Skin of body (tissue), 2 donors: ENCODE data around the gene ARG2. TPM values are rescaled to one million over a fixed set of nuclear protein-coding genes. Genes with fewer than 3 reads are reported as not detected.
"Not testable (repeated sequence)": the region's sequence is repeated elsewhere in the genome, so short reads cannot be mapped to it uniquely, and the experiment has no call there.

Experiments used
- DNase-seq: peaks from one replicate; lab custom pipeline; 2025; lab: John Stamatoyannopoulos, UW
- total RNA-seq: library from RNA; depleted of rRNA; stranded (reverse); fragments of >200 nt; gene quantifications from one replicate; pipeline ENCODE4 v1.2.3, GENCODE V29; 2014

The ARG2 gene
- total RNA-seq, 1 donor from 2014 or later = 2.9 TPM

DNA sequence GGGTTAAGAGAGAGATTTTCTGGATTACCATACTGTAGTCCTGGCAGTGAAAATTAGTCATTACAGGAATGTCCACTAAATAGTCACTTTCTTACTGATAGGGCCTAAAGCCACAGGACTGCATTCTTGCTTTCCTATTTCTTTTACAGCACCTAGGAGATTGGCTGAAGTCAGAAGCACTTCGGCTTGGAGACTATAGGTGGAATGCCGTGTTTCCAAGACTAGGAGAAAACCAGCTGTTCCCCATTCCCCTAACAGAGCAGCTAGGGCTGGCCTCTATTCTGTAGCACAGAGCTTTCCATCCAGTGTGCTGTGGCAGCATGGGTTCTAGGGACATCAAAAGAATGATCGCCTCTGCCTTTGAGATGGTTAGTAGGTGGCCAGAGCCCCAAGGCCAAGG, 34.7 kb upstream of the ARG2 start:
- DNase-seq = no peak

DNA sequence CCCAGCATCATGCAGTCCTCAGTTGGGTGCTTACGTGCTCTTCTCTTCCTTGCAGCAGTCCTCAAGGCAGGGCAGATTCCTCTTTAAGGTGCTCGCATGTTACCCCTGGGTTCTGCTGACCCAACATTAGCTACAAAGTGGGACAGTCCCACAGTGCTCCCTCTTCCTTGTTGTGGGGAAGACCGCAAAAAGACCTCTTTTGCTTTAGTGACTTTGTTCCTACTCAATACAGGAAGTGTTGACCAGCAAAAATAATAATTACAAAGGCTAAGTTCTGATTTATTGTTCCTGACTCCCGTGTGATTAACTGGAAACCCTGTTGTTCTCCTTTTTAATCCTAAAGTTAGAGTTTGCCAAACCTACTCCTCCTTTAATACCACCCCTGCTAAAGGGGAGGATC, 33.4 kb upstream of the ARG2 start:
- DNase-seq = no peak

DNA sequence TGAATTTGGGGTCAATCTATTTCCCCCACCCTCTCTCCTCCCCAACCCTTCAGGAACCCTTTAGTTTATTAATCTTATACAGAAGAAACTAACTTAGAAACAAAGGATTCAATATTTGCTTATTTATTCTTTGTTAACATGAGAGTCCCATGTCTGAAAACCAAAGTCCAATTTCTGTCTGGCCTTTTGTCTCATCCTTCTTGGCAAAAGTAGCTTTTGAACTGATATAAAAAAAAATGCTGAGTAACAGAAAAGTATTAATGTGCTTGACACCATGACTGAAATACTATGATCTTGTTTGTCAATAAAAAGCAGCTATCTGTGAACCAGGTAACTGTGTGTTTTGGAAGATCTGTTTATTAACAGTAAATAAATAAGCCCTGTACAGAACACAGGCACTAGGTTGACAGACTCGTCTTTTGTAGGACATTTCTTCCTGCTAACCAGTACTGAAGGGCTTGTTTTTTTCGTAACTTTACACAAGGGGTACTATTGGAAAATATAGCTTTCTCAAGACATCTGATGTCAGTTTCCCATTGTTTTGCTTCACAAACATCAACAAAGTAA, 30.4 kb upstream of the ARG2 start:
- DNase-seq = no peak

DNA sequence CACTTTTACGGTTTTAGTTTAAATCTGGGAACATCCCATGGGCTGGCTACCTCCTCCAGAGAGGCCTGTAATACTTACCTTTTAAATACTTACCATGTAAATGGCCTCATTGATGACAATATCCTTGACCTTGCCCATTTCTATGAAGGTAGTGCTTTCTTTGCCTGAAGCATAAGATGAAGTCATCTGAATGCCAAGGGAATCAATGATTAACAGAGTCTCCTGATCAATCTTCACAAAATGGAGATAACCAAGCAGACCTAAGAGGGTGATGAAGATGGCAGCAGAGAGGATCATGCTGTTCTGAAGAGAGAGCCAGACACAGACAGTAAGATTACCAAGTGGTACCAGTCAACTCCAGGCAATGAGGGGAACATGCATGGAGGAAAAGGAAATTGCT, 26.1 kb upstream of the ARG2 start:
- DNase-seq = not testable (repeated sequence)

DNA sequence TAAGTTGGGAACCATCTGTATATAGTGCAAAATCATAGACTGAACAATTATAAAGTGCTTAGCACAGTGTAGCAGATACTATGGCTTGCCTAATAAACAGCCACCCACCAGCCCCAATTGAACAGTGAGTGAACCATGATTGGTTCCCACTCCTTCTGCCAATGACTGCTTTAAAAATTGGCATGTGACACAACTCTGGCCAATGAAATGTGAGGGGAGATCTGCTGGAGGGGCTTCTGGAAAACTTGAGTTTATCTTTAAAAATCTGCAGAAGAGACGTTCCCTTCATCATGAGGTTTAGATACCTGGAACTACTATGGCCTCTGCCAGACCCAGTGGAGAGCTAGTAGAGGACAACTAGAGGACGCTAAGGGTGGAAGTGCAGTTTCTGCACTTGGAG, 24.3 kb upstream of the ARG2 start:
- no peak for DNase-seq

DNA sequence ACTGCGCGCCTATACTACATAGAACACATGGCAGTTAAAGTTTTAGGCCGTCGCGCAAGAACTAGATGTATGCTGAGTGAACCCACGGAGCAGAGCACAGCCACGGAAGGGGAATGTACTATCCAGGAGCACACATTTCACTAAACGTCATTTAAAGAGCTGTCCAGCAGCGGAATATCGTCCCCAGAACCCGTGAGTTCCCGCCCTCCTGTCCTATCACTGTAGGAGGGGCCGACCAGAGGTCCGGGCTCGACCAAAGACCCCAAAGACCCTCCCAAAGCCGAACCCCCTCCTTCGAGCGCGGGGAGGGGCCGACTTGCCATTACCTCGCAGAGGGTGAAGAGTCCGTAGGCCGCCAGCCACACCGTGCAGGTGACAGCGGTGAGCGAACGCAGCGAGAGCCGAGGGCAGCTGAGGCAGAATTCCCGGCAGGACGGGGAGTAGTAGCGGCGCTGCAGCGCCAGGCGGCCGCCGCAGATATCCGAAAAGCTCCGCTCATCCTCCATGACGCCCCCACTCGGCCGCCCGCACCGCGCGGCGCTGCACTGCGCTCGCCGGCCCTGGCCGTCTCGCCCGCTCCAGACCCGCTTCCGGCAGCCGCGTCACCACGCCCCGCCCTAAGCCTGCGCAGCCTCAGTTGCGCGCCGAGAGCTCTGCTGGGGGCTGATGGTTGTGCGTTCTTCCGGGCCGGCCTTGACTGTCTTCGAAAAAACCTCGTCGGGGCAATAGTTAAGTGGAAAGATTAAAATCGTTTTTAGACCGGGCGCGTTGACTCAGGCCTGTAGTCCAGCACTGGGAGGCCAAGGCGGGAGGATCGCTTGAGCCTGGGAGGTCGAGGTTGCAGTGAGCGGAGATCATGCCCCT, 19.8 kb upstream of the ARG2 start, which contains the start of gene PIGH:
PIGH (minus strand) TSS at position 571 of the 864 bp plus-strand sequence; CDS start at position 506, 65 bp downstream.
- peak; percentile 79 for DNase-seq

DNA sequence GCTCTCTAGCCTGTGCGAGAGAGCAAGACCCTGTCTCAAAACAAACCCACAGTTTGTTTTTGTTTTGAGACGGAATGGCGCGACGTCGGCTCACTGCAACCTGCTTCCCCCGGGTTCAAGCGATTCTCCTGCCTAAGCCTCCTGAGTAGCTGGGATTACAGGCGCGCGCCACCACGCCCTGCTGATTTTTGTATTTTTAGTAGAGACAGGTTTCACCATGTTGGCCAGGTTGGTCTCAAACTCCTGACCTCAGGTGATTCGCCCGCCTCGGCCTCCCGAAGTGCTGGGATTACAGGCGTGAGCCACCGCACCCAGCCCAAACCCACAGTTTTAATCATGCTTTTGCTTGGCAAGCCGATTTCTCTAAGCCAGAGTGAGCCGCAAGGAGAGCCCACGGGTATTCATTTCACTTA, 19.2 kb upstream of the ARG2 start:
- DNase-seq = not testable (repeated sequence)

DNA sequence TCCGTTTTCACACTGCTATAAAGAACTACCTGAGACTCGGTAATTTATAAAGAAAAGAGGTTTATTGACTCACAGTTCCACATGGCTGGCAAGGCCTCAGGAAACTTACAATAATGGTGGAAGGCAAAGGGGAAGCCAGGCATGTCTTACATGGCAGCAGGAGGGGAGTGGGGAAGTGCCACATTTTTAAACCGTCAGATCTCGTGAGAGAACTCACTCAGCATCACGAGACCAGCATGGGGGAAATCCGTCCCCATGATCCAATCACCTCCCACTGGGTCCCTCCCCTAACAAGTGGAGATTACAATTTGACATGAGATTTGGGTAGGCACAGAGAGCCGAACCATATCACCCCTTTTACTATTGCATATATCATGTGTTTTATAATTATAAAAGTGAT, 17.6 kb upstream of the ARG2 start:
- no peak for DNase-seq

DNA sequence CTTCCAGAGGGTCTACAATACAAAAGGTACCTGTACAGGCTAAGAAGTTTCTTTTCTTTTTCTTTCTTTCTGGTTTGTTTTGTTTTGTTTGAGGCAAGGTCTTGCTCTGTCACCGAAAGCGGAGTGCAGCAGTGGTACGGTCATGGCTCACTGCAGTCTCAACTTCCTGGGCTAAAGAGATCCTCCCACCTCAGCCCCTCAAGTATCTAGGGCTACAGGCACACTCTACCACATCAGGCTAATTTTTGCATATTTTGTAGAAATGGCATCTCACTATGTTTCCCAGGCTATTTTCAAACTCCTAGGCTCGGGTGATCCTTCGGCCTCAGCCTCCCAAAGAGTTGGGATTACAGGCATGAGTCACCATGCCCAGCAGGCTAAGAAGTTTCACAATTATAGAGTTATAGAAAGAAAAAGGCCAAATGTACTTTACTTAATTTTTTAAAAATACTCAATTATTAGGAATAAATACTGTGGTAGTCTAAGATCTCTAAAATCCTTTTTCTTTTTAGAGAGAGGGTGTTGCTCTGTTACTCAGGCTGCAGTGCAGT, 16.6 kb upstream of the ARG2 start:
- no peak for DNase-seq

DNA sequence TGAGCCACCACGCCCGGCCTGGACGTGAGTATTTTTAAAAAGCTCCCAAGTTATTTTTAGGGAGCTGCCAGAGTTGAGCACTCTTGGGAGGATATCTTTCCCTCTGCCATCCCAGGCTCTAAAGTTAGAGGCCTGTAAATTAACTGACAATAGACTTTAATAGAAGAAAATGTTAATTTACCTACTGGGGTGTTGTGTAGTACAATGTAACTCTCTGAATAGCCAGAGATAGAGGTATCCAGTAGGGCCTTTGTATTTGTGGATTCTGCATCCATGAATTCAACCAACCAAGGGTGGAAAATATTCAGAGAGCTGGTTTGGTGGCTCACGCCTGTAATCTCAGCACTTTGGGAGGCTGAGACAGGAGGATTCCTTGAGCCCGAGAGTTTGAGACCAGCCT, 12.1 kb upstream of the ARG2 start:
- DNase-seq = no peak

DNA sequence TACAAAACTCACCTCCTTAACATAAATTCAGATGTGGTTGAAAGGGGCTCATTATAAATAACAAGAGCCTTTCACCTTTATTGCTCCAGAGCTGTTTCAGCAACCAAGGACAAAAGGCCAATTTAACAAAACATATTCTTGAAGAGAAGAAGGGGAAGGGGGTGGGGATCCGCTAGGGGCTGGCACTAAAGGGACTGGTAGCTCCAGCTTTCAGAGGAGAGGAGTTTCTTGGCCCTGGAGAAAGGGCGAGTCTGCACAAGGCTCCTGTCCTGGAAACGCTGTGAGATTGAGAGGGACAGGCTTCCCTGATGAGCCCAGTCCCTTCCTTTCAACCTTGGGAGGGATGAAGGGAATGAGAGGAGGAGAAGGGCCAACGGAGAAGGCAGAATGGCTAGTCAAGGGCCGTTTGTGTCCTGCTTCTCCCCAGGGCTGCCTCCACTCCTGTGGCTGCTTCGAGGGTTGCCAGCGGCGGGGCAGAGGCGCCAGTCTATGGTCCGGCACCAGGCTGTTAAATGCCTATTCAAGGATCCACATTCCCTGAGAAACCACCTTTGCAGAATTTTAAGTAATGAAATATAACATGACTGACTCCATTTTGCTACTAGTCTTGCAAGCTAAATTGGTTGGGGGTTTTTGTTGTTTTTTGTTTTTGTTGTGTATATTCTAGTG, 9.9 kb upstream of the ARG2 start:
- DNase-seq = no peak

DNA sequence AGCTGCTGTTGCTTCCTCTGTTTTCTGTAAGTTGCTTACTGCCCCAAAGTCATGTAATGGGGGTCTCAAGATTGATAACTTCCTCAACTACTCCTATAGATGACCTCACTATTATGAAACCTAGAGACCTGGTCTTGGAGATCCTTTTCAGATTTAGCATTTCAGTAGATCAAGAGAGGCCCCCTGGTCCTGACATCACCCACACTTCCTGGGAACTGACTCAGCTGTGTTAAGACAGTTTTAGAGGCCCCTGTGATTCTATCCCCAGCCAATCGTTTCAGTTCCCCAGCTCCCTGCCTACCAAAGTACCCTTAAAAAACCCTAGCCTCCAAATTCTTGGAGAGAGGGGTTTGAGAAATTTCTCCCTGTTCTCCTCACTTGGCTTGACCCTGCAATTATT, 9.2 kb upstream of the ARG2 start:
- DNase-seq = no peak

DNA sequence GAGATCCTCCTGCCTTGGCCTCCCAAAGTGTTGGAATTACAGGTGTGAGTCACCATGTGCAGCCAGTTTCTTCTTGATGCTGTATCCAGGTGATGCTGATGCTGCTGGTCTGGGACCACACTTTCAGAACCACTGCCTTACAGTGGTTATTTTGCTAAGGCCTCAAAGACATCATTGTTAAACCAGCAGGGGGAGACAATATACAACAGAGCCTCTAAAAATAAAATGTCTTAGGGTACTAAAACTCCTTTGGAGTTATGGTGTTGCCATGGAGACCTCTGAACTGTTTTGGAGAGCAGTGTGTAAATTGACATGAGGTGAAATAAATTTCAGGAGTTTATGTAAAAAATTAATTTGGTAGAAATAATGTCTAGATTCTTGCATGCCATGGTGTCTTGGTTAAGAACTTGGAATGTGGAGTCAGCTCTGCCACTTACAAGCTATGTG, 1.1 kb upstream of the ARG2 start:
- DNase-seq = peak; percentile 83

DNA sequence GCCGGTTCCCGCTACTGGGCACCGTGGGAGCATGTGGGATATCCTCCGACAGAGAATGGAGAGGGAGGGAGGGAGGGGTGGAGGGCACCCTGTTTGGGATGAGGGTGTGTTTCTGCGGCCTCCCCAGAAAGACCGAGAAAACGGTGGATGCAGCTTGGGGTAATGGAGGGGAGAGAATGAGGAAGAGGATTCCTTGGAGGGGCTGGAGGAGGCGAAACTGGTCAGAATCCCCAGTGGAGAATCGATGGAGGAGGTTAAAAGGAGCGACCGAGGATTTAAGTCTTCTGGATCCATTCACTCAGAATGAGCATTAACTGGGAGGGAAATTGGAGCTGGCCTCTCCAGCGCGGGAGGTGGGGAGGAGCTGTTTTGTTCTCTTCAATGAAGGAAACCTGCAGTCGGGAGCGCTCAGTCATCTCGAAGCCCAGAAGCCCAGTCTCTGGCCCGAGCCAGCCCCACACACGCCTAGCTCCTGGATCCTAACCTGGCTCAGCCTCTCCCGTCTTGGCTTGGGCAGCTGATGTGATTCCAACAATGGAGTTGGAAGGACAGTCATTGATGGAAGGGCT, 581 bp downstream of the ARG2 start:
- no peak for DNase-seq

DNA sequence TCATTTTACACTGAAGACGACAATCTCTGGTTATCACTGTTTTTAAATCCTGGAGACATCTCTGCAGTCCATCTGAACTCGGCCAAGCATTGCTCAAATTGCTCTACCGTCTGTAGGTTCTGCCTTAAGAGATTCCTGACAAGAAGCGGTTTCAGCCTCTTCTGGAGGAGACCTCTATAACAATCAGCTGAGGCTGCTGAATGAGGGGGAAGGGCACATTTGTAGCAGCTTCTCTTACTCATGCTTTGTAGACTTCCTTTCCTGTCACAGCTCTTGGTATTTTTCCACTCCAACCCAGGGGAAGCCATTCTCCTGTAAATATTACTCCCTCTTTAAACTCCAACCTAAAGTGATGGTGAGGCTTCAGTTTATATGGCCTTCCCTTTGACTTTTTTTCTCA, 3.0 kb downstream of the ARG2 start:
- peak; percentile 12 for DNase-seq

DNA sequence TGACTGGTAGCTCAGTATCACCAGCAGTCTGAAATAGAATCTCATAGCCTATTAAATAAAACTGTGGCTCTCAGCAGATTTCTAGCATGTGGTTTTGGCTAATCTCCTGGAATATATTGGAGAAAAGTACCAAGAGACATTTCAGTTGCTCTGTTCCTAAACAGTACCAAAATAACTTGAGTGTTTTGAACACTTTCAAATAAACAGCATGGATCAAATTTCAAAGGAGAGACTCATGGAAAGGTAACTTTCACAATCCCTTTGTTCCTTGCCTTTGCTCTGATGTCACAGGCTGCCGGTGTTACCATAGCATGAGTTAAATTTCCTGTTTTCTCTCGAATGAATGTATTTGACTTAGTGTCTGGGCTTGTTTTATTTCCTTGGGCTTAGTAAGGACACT, 3.4 kb downstream of the ARG2 start:
- DNase-seq = peak; percentile 12

DNA sequence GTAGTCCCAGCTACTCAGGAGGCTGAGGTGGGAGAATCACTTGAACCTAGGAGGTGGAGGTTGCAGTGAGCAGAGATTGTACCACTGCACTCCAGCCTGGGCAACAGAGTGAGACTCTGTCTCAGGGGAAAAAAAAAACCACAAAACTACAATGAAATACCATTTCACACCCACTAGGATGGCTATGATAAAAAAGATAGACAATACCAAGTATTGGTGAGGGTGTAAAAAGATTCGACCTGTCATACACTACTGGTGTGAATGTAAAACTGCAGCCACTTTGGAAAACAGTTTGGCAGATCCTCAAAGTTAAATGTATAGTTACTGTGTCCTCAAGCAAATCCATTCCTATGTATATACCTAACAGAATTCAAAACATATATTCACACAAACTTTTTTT, 6.4 kb downstream of the ARG2 start:
- DNase-seq = not testable (repeated sequence)

DNA sequence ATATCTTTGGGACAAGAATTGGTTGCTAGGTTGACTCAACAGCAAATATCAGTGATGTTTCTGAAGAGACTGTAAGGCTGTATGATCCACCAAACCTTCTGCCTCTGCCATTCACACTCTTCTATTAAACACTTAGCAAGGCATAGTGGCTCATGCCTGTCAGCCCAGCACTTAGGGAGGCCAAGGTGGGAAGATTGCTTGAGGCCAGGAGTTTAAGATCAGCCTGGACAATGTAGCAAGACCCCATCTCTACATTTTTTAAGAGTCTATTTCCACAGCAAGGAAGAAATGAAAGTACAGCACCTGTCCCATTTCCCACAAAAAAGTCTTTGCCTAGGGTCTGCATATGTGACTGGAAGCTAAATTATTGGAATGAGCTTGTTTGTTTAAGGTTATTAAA, 7.8 kb downstream of the ARG2 start:
- no peak for DNase-seq

DNA sequence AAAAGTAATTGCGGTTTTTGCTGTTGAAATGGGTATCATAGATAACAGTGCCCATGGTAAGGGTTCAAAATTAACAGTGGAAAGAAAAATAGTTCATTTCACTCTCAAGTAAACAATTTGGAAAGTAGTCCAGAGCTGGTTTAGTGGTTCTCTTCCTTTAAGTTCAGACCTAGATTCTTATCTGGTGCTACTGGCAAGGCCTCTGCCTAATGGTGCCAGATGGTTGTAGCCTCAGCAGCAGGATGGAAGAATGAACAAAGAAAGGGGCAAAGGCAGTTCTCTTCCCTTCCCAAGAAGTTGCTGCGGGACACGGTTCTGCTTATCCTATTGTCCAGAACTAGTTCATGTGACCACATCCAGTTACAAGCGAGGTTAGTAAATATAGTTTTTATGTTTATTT, 10.5 kb downstream of the ARG2 start:
- no peak for DNase-seq

DNA sequence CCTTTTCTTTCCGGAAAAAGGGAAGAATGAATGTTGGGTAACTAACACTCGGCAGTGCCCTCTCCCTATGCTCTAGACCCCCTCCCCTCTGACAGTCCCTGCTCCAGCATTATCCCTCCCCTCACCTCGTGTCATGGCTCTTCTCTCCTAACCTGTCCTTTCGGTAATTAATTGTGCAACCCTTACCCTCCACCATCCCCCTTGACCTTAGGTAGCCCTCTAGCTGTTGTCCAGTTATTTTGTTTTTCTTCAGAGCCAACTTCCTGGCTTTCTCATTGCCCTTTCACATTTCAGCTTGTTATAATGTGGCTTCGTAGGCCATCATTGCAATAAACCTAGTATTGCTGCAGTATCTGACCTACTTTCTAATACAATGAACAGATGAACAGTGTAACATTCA, 11.2 kb downstream of the ARG2 start:
- no peak for DNase-seq

DNA sequence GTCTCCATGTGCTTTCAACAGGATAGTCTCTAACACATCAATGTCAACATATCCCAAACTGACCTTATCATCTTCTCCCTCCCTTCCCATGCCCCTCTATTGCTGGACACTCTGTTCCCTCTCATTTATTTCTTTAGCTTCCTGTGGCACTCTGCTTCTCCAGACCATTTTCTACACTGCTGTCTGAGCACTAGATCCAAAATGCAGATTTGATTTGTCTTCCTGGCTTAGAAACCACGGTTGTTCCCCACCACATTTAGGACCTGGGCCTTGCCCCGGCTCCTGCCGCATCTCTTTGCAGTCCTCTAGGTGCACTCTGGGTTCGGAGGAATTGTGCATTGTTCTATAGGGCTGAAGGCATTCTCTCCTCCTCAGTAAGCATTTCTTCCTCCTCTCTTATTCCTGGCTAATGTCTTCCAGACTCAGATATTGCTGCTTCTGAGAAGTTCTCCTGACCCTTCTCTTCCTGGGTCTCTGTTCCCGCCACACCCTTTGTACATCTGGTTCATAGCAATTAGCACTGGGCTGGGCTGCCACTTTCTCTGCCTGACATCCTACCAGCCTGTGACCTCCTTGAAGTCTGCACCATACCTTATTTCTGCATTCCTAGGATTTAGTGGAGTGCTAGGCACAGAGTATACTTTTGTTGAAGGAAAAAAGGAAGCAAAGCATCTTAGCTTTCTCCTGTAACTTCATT, 13.9 kb downstream of the ARG2 start:
- DNase-seq = no peak
